A549 treated with AZD2906 at 1 μM for 4 hours (cell line): ENCODE results near the gene PPIG. TPM values are rescaled to one million over a fixed set of nuclear protein-coding genes. Genes with fewer than 3 reads are reported as not detected.

ENCODE experiments used
- total RNA-seq: library from RNA; stranded (reverse); fragments of 200-300 nt; extraction: Qiagen RNA extraction; gene quantifications from 5 replicates; pipeline ENCODE4 v1.2.3, GENCODE V29; 2022

PPIG gene
- 29.7 to 50.7 TPM (median 32.2 TPM) in 5 replicates for total RNA-seq

GRCh38 chr2:169584005-169584877 lies at the start of gene PPIG:
PPIG (plus strand) TSS chr2:169584351; CDS start chr2:169604042, 19,691 bp downstream.

GRCh38 chr2:169573160-169573973 lies 10.8 kb upstream of the PPIG start, which contains the start of gene FASTKD1:
FASTKD1 (minus strand) TSS chr2:169573865; CDS start chr2:169572029, 1,836 bp downstream.

Other genes starting within 250 kb of the PPIG start
- 0.01 to 0.14 TPM (median 0.07 TPM) in 3 of 5 replicates, not detected in the others for gene LRP2, start 221.8 kb upstream of the PPIG start, total RNA-seq
- gene BBS5, start 104.9 kb upstream of the PPIG start, total RNA-seq = 5.2 to 5.4 TPM (median 5.4 TPM) in 5 replicates
- gene KLHL41, start 74.6 kb upstream of the PPIG start, total RNA-seq = 0.14 to 0.24 TPM (median 0.19 TPM) in 5 replicates
- 17.7 to 21.9 TPM (median 19.3 TPM) in 5 replicates for gene FASTKD1, start 10.5 kb upstream of the PPIG start, total RNA-seq
- gene CFAP210, start 110.1 kb downstream of the PPIG start, total RNA-seq = 0.27 to 0.35 TPM (median 0.31 TPM) in 5 replicates
- 2.4 to 3.2 TPM (median 2.9 TPM) in 5 replicates for gene PHOSPHO2, start 110.1 kb downstream of the PPIG start, total RNA-seq
- gene KLHL23, start 149.5 kb downstream of the PPIG start, total RNA-seq = 5.1 to 7.7 TPM (median 6.6 TPM) in 5 replicates
- gene SSB, start 214.5 kb downstream of the PPIG start, total RNA-seq = 116 to 161 TPM (median 128 TPM) in 5 replicates
- gene METTL5, start 240.6 kb downstream of the PPIG start, total RNA-seq = 65.0 to 87.8 TPM (median 66.8 TPM) in 5 replicates
- gene UBR3, start 243.1 kb downstream of the PPIG start, total RNA-seq = 7.6 to 10.5 TPM (median 8.7 TPM) in 5 replicates